Suprapubic skin (tissue), 4 donors: ENCODE data around the gene HIVEP3.

Experiments used
- CTCF ChIP-seq, 2 donors: fragments of 200-600 bp in 1 of 2; fragments of 450-650 bp in 1 of 2; sonication (generic) in 1 of 2; IDR thresholded peaks; one replicate each; pipeline ENCODE4 v1.5.1; 2016 to 2019; ENCODE audit warnings: antibody characterized with exemption in 2 of 2, mild to moderate bottlenecking in 1 of 2, moderate library complexity in 1 of 2
- POLR2A ChIP-seq, 2 donors: fragments of 450-650 bp; IDR thresholded peaks; one replicate each; pipeline ENCODE4 v1.6.1; 2017; ENCODE audit warnings: antibody characterized with exemption in 2 of 2, mild to moderate bottlenecking in 2 of 2, moderate library complexity in 2 of 2
- POLR2AphosphoS5 ChIP-seq, 3 donors: sonication (generic); formaldehyde crosslinking; IDR thresholded peaks; one replicate each; pipeline ENCODE4 v1.6.1; 2017; ENCODE audit warnings: antibody characterized with exemption in 3 of 3

GRCh38 chr1:41642922-41643821 lies 275.6 kb downstream of the HIVEP3 start:
- TF ChIP-seq POLR2A (IDR thresholded peaks at IDR 0.05): no peak
- TF ChIP-seq CTCF (IDR thresholded peaks at IDR 0.05): no peak
- TF ChIP-seq POLR2AphosphoS5 (IDR thresholded peaks at IDR 0.05): no peak
